ENCODE results near the gene ANXA7. TPM values are rescaled to one million over a fixed set of nuclear protein-coding genes. Genes with fewer than 3 reads are reported as not detected.

Gene ANXA7
- polyA plus RNA-seq, 3 donors = 84.6 to 199 (median 173) TPM

GRCh38 chr10:73408061-73408460 lies 5.8 kb downstream of the ANXA7 start:
- Mint-ChIP-seq H3K36me3 (peaks cover 17 to 30% of the 10 kb centered on the region in 2 donors), H3K4me3 (no peak overlapping the region), H3K4me1 (peaks cover 37% of the 10 kb centered on the region), H3K27ac (peak overlapping the region in 1 of 7 donors; percentile 34), H3K9me3 (peaks cover 0 to 2% (median 0%) of the 10 kb centered on the region in 7 donors), H3K27me3 (ENCODE audit: low read depth in 3 of 3) (no peaks in the 10 kb centered on the region)
- peaks cover 100% of the 10 kb centered on the region for H3K79me2 ChIP-seq (ENCODE audit: insufficient read depth, low read length)
- intact Hi-C loops (cut with micrococcal nuclease) = no loop called here
- H3K27me3 ChIP-seq (ENCODE audit: control insufficient read depth in 2 of 2, insufficient read depth in 2 of 2, low read length in 2 of 2) = no peaks in the 10 kb centered on the region
- no peak for DNase-seq
- H2AFZ ChIP-seq (ENCODE audit: insufficient read depth, low read depth, low read length, poor library complexity, severe bottlenecking) = no peak overlapping the region
- H3K9ac ChIP-seq (ENCODE audit: insufficient read depth, low read length, poor library complexity, severe bottlenecking) = no peak overlapping the region
- no peak for TF ChIP-seq CTCF (IDR thresholded peaks at IDR 0.05)
- no peaks in the 10 kb centered on the region for H3K9me3 ChIP-seq (replicated peaks in 1 of 2; ENCODE audit: control insufficient read depth in 1 of 2, insufficient read depth in 1 of 2, low read length in 2 of 2)
- peaks cover 12 to 23% of the 10 kb centered on the region in 2 donors for H3K36me3 ChIP-seq (replicated peaks in 1 of 2; ENCODE audit: control insufficient read depth in 1 of 2, insufficient read depth in 2 of 2, low read length in 2 of 2)
- H4K20me1 ChIP-seq (ENCODE audit: insufficient read depth, low read length) = peaks cover 90% of the 10 kb centered on the region
- H3K27ac ChIP-seq (ENCODE audit: low read depth in 1 of 2, low read length in 2 of 2) = no peak overlapping the region
- WGBS (ENCODE audit: insufficient coverage) = 100% methylated on average over 4 of the region's 5 CpGs
- H3K4me1 ChIP-seq (ENCODE audit: control insufficient read depth in 1 of 2, insufficient read depth in 2 of 2, low read length in 2 of 2) = peaks cover 8 to 13% of the 10 kb centered on the region in 2 donors
- H3K4me3 ChIP-seq (replicated peaks in 1 of 3; ENCODE audit: low read depth in 2 of 3, low read length in 3 of 3) = no peak overlapping the region
- H3K4me2 ChIP-seq (replicated peaks; ENCODE audit: extremely low read depth, low read length, poor library complexity, severe bottlenecking) = no peak overlapping the region

- peaks cover 100% of the 10 kb centered on the region for H3K79me2 ChIP-seq (ENCODE audit: insufficient read depth, low read length)
- H3K27me3 ChIP-seq (ENCODE audit: control insufficient read depth in 2 of 2, insufficient read depth in 2 of 2, low read length in 2 of 2) = no peaks in the 10 kb centered on the region
- no peak for TF ChIP-seq CTCF (IDR thresholded peaks at IDR 0.05)
- H3K4me2 ChIP-seq (replicated peaks; ENCODE audit: extremely low read depth, low read length, poor library complexity, severe bottlenecking) = no peak overlapping the region
- WGBS (ENCODE audit: insufficient coverage) = no CpG with 5 or more reads among the region's 1 CpG
- Mint-ChIP-seq H3K27me3 (ENCODE audit: low read depth in 3 of 3) (no peaks in the 10 kb centered on the region), H3K36me3 (peaks cover 19 to 30% of the 10 kb centered on the region in 2 donors), H3K27ac (no peak overlapping the region), H3K4me3 (no peak overlapping the region), H3K9me3 (peaks cover 0 to 2% (median 0%) of the 10 kb centered on the region in 7 donors), H3K4me1 (peaks cover 32% of the 10 kb centered on the region)
- intact Hi-C loops (cut with micrococcal nuclease) = no loop called here
- H2AFZ ChIP-seq (ENCODE audit: insufficient read depth, low read depth, low read length, poor library complexity, severe bottlenecking) = no peak overlapping the region
- no peak overlapping the region for H3K9ac ChIP-seq (ENCODE audit: insufficient read depth, low read length, poor library complexity, severe bottlenecking)
- H3K9me3 ChIP-seq (replicated peaks in 1 of 2; ENCODE audit: control insufficient read depth in 1 of 2, insufficient read depth in 1 of 2, low read length in 2 of 2) = no peaks in the 10 kb centered on the region
- H3K36me3 ChIP-seq (replicated peaks in 1 of 2; ENCODE audit: control insufficient read depth in 1 of 2, insufficient read depth in 2 of 2, low read length in 2 of 2) = peaks cover 12 to 23% of the 10 kb centered on the region in 2 donors
- no peak overlapping the region for H3K4me3 ChIP-seq (replicated peaks in 1 of 3; ENCODE audit: low read depth in 2 of 3, low read length in 3 of 3)
- DNase-seq = no peak
- peaks cover 90% of the 10 kb centered on the region for H4K20me1 ChIP-seq (ENCODE audit: insufficient read depth, low read length)
- peaks cover 2 to 8% of the 10 kb centered on the region in 2 donors for H3K4me1 ChIP-seq (ENCODE audit: control insufficient read depth in 1 of 2, insufficient read depth in 2 of 2, low read length in 2 of 2)
- no peak overlapping the region for H3K27ac ChIP-seq (ENCODE audit: low read depth in 1 of 2, low read length in 2 of 2)
These were observed 6.4 kb downstream of the ANXA7 start for GRCh38 chr10:73407495-73407894.

All from CD14-positive monocyte (primary cell).